ENCODE measurements around the gene ATP9B. TPM values are rescaled to one million over a fixed set of nuclear protein-coding genes. Genes with fewer than 3 reads are reported as not detected.

The ATP9B gene
- total RNA-seq, 1 donor from 2014 or later = 16.2 TPM

DNA sequence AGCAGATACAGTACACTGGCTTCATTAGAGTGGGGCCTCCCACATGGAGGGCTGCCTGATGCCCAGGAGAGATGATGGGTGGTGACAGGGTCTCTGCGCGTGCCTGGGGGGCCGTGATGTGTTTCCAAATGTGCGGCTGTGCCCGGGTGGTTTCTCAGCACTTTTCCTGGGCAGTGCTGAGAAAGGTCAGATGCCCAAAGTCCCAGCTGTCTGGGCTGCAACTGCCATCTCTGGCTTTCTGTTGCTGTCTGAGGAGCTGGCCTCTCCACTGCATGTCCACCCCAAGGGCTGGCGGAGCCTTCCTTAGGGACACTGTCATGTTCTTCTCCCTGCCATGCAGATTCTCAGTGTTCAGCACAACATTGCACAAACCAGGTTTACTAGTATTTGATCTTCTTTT, 263.9 kb downstream of the ATP9B start:
- Histone ChIP-seq H3K36me3 (ENCODE audit: control insufficient read depth, insufficient read depth, low read length) (no peaks in the 10 kb centered on the region), H3K4me3 (ENCODE audit: low read depth, low read length) (no peak overlapping the region), H3K27me3 (ENCODE audit: control insufficient read depth, insufficient read depth, low read length) (no peaks in the 10 kb centered on the region)
- TF ChIP-seq, protein P1, sequence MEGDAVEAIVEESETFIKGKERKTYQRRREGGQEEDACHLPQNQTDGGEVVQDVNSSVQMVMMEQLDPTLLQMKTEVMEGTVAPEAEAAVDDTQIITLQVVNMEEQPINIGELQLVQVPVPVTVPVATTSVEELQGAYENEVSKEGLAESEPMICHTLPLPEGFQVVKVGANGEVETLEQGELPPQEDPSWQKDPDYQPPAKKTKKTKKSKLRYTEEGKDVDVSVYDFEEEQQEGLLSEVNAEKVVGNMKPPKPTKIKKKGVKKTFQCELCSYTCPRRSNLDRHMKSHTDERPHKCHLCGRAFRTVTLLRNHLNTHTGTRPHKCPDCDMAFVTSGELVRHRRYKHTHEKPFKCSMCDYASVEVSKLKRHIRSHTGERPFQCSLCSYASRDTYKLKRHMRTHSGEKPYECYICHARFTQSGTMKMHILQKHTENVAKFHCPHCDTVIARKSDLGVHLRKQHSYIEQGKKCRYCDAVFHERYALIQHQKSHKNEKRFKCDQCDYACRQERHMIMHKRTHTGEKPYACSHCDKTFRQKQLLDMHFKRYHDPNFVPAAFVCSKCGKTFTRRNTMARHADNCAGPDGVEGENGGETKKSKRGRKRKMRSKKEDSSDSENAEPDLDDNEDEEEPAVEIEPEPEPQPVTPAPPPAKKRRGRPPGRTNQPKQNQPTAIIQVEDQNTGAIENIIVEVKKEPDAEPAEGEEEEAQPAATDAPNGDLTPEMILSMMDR (IDR thresholded peaks at IDR 0.05; ENCODE audit: insufficient read depth, low read length, poor library complexity, severe bottlenecking) = no peak
- DNase-seq (ENCODE audit: low read depth) = no peak

DNA sequence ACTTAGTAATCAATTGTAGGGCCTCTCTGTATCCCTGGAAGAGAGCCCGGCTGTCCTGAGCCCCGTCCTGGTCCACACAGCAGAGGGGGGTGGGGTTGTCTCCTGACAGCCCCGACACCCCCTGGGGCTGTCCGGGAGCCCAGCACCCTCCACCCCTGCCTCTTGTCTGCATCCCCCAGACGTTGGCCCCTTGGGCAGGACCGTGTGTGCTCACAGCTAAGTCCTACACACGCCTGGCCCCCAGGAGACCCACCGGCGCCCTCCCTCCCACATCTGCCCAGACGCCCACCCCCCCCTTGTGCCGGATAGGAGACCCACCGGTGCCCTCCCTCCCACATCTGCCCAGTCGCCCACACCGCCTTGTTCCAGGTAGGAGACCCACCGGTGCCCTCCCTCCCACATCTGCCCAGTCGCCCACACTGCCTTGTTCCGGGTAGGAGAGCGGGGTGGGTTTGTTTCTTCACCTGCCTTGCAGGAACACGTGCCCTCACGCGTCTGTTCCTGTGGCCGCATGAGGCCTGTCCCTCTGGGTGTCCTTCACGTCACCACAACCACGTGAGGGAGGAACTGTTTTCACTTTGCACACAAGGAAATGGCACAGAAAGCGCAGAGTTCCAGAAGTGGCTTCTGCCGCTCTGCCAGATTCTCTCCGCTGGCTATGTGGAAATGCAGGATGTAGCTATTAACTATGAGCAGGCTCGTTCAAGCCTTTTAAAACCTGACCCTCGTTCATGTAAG, 265.5 kb downstream of the ATP9B start:
- Histone ChIP-seq H3K36me3 (ENCODE audit: control insufficient read depth, insufficient read depth, low read length) (no peaks in the 10 kb centered on the region), H3K4me3 (ENCODE audit: low read depth, low read length) (no peak overlapping the region), H3K27me3 (ENCODE audit: control insufficient read depth, insufficient read depth, low read length) (no peaks in the 10 kb centered on the region)
- TF ChIP-seq, protein P1 (IDR thresholded peaks at IDR 0.05; ENCODE audit: insufficient read depth, low read length, poor library complexity, severe bottlenecking) = no peak
- DNase-seq (ENCODE audit: low read depth) = no peak

DNA sequence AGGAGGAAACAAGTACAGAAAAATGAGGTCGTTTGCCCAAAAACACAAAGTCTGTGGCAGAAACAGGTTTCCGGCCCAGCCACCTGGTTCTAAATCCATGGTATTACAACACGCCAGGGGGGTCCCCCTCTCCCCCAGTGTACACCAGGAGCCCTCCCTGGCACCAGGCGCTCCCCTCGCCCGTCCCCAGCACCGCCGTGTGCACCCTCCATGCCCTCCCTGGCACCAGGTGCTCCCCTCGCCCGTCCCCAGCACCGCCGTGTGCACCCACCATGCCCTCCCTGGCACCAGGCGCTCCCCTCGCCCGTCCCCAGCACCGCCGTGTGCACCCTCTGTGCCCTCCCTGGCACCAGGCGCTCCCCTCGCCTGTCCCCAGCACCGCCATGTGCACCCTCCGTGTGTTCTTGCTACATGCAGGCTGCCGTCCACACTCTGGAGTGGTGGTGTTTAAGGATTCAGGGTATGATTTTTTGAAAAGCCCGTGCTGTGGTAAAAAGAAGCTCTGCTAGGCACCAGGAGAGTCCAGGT, 266.7 kb downstream of the ATP9B start:
- TF ChIP-seq, protein P1 (IDR thresholded peaks at IDR 0.05; ENCODE audit: insufficient read depth, low read length, poor library complexity, severe bottlenecking) = no peak
- Histone ChIP-seq H3K4me3 (ENCODE audit: low read depth, low read length) (no peak overlapping the region), H3K36me3 (ENCODE audit: control insufficient read depth, insufficient read depth, low read length) (no peaks in the 10 kb centered on the region), H3K27me3 (ENCODE audit: control insufficient read depth, insufficient read depth, low read length) (no peaks in the 10 kb centered on the region)
- no peak for DNase-seq (ENCODE audit: low read depth)

DNA sequence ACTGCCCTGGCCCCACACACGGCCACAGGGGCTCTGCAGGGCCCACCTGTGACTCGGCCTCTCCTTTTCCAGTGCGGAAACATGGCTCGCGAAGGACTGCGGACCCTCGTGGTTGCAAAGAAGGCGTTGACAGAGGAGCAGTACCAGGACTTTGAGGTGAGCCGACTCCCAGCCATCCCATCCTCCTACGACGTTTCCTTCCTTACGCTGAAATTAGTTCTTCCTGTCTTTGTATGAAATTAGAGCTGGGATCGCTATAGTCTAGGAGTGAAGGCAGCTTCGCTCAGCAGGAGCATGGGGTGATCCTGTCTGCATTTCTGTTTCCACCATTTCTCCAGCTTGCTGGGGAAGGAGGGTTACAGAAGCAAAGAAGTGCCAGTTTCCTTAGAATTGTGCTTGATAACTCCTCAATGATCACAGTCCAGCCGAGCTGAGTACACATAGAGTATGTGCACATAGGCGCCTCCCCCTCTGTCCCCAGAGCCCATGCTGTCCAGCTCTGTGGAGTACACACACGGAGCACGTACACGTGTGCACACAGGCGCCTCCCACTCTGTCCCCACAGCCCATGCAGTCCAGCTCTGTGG, 267.5 kb downstream of the ATP9B start:
- DNase-seq (ENCODE audit: low read depth) = no peak
- H3K27me3 ChIP-seq (ENCODE audit: control insufficient read depth, insufficient read depth, low read length) = no peaks in the 10 kb centered on the region
- no peak overlapping the region for H3K4me3 ChIP-seq (ENCODE audit: low read depth, low read length)
- H3K36me3 ChIP-seq (ENCODE audit: control insufficient read depth, insufficient read depth, low read length) = no peaks in the 10 kb centered on the region
- TF ChIP-seq, protein P1 (IDR thresholded peaks at IDR 0.05; ENCODE audit: insufficient read depth, low read length, poor library complexity, severe bottlenecking) = no peak

DNA sequence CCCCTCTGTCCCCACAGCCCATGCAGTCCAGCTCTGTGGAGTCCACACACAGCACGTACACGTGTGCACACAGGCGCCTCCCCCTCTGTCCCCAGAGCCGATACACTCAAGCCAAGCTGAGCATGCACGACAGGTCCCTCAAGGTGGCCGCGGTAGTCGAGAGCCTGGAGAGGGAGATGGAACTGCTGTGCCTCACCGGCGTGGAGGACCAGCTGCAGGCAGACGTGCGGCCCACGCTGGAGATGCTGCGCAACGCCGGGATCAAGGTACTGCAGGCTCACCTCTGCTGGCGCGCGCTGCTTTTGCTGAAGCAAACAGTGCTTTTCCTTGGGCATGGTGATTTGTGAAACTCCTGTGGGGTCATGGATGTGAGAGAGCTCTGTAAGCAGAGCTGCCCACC, 268.0 kb downstream of the ATP9B start:
- H3K4me3 ChIP-seq (ENCODE audit: low read depth, low read length) = no peak overlapping the region
- DNase-seq (ENCODE audit: low read depth) = no peak
- no peaks in the 10 kb centered on the region for H3K27me3 ChIP-seq (ENCODE audit: control insufficient read depth, insufficient read depth, low read length)
- no peaks in the 10 kb centered on the region for H3K36me3 ChIP-seq (ENCODE audit: control insufficient read depth, insufficient read depth, low read length)
- TF ChIP-seq, protein P1 (IDR thresholded peaks at IDR 0.05; ENCODE audit: insufficient read depth, low read length, poor library complexity, severe bottlenecking) = no peak
